HG03066 (cell line): Measurements from ENCODE around the gene PADI1.

Source experiments
- ATAC-seq: cut with Tn5 transposase; IDR thresholded peaks from one replicate; pipeline ENCODE4 v1.9.1; 2021; ENCODE audit warnings: low read depth; ENCODE audit not compliant: unreplicated experiment

Gene PADI1

DNA sequence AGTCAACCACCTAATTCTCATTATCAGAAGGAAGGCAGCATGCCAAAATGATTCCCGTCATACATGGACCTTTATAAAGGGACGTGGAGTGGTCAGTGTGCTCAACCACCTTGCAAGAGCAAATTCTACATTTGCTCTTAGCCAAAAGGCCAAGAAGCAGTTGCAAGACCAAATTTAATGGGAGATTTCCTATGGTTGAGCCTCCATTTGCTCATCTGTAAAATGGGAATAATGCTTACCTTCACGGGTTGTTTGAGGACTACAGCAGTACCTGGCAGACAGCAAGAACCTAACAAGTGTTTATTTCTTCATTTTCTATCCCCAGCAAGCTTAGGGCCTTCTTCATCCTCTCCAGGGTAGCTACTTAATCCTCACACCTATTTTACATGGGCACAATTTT, 85.6 kb downstream of the PADI1 start:
- no peak for ATAC-seq

DNA sequence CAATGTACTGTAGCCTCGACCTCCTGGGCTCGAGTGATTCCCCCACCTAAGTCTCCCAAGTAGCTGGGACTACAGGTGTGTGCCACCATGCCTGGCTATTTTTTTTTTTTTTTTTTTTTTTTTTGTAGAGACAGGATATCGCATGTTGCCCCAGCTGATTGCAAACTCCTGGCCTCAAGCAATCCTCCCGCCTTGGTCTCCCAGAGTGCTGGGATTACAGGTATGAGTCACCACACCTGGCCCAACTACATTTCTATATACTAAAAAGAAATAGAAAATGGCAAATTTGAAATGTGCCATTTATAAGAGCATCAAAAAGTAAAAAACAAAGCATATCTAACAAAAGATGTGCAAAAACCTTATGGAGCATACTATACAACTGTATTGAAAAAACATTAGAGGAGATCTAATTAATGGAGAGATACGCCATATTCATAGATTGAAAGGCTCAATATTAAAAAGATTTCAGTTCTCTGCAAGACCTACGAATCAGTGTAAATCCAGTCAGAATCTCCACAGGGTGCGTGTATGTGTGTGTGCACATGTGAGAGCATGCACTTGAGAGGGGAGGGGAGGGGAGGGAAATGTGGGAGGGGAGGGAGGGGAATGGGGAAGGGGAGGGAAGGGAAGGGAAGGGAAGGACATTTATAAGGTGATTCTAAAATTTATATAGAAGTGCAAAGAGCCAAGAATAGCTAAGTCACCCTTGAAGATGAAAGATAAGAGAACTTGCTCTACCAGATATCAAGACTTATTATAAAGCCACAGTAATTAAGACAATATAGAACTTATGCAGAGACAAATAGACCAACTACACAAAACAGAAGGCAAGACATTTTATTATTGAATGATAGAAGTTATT, 87.6 kb downstream of the PADI1 start:
- ATAC-seq, result no peak

DNA sequence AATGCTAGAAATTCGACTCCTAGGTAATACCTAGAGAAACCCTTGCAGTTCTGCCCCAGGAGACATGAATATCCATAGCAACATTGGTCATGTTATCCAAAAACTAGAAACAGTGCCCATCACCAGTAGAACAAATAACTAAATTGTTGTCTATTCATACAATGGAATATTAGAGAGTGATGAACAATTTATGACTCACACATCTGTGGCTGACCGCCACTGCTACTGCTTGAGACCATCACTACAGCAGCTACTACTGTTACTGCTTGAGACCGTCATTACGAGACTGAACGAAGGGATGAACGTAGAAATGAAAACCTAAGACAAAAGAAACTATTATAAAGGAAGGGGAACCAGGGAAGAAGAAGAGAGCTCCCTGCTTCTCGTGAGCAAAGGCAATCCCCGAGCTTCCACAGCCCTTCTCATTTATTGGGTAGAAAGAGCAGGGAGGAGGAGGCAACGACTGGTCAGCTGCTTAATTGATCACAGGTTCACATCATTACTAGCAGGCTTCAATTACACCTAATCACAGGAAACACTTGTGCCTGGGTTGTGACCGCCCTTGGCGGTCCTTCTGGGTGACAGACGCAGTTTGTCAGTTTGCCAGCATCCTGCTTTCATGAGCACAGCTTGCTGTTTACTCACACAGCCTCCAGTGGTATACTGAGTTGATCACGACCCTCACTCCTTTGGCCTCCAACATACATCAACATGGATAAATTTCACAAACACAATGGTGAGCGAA, 88.9 kb downstream of the PADI1 start:
- no peak for ATAC-seq

DNA sequence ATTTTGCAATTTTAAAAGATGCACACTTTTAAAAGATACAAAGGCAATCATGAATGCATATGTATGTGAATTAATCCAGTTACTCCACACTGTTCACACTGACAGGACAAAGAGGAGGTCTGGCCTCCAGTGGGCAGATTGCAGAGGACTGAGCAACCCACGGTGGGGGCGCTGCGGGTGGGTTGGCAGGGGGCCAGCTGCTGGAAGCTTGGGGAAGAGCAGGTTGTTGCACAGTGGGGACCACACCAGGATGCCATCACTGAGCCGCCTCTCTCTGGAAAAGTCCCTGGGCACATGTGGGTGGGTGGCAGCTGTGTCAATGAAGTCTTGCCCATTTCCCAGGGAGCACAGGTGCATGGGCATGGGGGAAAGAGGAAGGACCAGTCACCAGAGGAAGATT, 90.4 kb downstream of the PADI1 start:
- no peak for ATAC-seq
